ENCODE data around the gene TCP11. TPM values are rescaled to one million over a fixed set of nuclear protein-coding genes. Genes with fewer than 3 reads are reported as not detected.

Gene TCP11
- total RNA-seq, 1 experiment from 2014 or later: not detected

DNA sequence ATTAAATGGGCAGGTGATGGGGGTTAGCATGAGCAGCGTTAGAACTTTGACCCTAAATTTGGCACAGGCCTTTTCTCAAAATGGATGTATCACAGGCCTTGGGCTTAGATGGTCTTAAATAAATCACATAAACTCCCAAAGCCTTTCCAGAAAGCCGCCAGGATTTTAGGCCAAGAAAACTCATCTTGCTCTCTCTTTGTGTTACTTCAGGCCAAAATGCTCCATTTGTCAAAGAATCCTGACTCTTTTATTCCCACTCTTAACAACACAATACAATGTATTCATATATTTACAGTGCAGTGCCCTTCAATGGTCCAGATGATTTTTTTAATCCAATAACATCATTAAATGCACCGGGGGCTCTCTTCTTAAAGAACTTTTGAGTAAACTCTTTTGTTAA lies 5.9 kb upstream of the TCP11 start:
- H3K79me2 ChIP-seq (ENCODE audit: insufficient read depth, low read length): no peaks in the 10 kb centered on the region
- H2BK120ac ChIP-seq (ENCODE audit: low read depth, low read length, poor library complexity, severe bottlenecking): no peak overlapping the region
- TF ChIP-seq, protein P1, sequence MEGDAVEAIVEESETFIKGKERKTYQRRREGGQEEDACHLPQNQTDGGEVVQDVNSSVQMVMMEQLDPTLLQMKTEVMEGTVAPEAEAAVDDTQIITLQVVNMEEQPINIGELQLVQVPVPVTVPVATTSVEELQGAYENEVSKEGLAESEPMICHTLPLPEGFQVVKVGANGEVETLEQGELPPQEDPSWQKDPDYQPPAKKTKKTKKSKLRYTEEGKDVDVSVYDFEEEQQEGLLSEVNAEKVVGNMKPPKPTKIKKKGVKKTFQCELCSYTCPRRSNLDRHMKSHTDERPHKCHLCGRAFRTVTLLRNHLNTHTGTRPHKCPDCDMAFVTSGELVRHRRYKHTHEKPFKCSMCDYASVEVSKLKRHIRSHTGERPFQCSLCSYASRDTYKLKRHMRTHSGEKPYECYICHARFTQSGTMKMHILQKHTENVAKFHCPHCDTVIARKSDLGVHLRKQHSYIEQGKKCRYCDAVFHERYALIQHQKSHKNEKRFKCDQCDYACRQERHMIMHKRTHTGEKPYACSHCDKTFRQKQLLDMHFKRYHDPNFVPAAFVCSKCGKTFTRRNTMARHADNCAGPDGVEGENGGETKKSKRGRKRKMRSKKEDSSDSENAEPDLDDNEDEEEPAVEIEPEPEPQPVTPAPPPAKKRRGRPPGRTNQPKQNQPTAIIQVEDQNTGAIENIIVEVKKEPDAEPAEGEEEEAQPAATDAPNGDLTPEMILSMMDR (conservative IDR thresholded peaks at IDR 0.05): no peak
- no peak overlapping the region for H3K14ac ChIP-seq (ENCODE audit: insufficient read depth, low read length)
- no peak overlapping the region for H2BK5ac ChIP-seq (ENCODE audit: insufficient read length, low read length)
- H2BK15ac ChIP-seq (ENCODE audit: low read depth, low read length): no peak overlapping the region
- peaks cover 5% of the 10 kb centered on the region for H3K4me1 ChIP-seq (ENCODE audit: insufficient read depth, low read length)
- no peak overlapping the region for H3T11ph ChIP-seq (ENCODE audit: low read length)
- no peak overlapping the region for H3K27ac ChIP-seq (ENCODE audit: insufficient read length, low read depth, low read length)
- no peaks in the 10 kb centered on the region for H3K79me1 ChIP-seq (ENCODE audit: insufficient read depth, low read depth, low read length, poor library complexity, severe bottlenecking)
- H2AFZ ChIP-seq (ENCODE audit: low read length): no peak overlapping the region
- H3K4me2 ChIP-seq (ENCODE audit: insufficient read depth, insufficient read length, low read length): no peak overlapping the region
- H2BK20ac ChIP-seq (ENCODE audit: low read depth, low read length, poor library complexity, severe bottlenecking): no peak overlapping the region
- no peak overlapping the region for H3K18ac ChIP-seq (ENCODE audit: insufficient read length, low read depth, low read length)
- no peak overlapping the region for H3K4ac ChIP-seq (ENCODE audit: low read depth, low read length)
- Mint-ChIP-seq H3K36me3 (ENCODE audit: insufficient read depth in 1 of 3, low read depth in 3 of 3) (no peaks in the 10 kb centered on the region), H3K27ac (no peak overlapping the region), H3K4me3 (no peak overlapping the region; a peak in 1 of 5 replicates), H3K27me3 (ENCODE audit: low read depth) (peaks cover 57% of the 10 kb centered on the region), H3K9me3 (no peaks in the 10 kb centered on the region; a peak in 1 of 5 replicates), H3K4me1 (peaks cover 32 to 33% of the 10 kb centered on the region in 2 experiments)
- H4K20me1 ChIP-seq (ENCODE audit: control insufficient read depth, insufficient read depth, insufficient read length): no peaks in the 10 kb centered on the region
- H3K56ac ChIP-seq (ENCODE audit: insufficient read length, low read depth, low read length): no peak overlapping the region
- DNase-seq: no peak
- H3K9me3 ChIP-seq (ENCODE audit: control insufficient read depth, low read depth, low read length): no peaks in the 10 kb centered on the region
- H3K9ac ChIP-seq (ENCODE audit: extremely low read depth, insufficient read length, low read length): no peak overlapping the region
- no peaks in the 10 kb centered on the region for H3K23me2 ChIP-seq (ENCODE audit: insufficient read length, low read depth, low read length, poor library complexity, severe bottlenecking)
- no CpG with 5 or more reads among the region's 3 CpGs for WGBS (ENCODE audit: extremely low coverage, insufficient read length, low lambda C conversion rate)
- no peak overlapping the region for H3K23ac ChIP-seq (ENCODE audit: insufficient read length, low read depth, low read length)
- H4K91ac ChIP-seq (ENCODE audit: insufficient read length, low read depth, low read length): no peak overlapping the region
- peaks cover 6% of the 10 kb centered on the region; the same call in 1 of the 2 replicates for H3K27me3 ChIP-seq (ENCODE audit: insufficient read depth, low read length)
- no peak overlapping the region for H4K8ac ChIP-seq (replicated peaks; ENCODE audit: insufficient read length, low read depth, low read length)
- no peak overlapping the region for H2BK12ac ChIP-seq (ENCODE audit: insufficient read length, low read depth, low read length)
- H4K5ac ChIP-seq (ENCODE audit: insufficient read length, low read depth, low read length): no peak overlapping the region
- H2AK5ac ChIP-seq (ENCODE audit: insufficient read length, low read length): no peak overlapping the region
